C1 segment of cervical spinal cord (tissue), 14 donors: Measurements from ENCODE around the gene TFAP2E.
A peak's percentile ranks its signal among the peaks of the same experiment; 100 is the strongest.

ENCODE experiments used
- DNase-seq, 14 donors: peaks; one replicate each; lab custom pipeline; 2025; lab: John Stamatoyannopoulos, UW

Gene TFAP2E

GRCh38 chr1:35594005-35594760 is 21.1 kb downstream of the TFAP2E start:
- DNase-seq, result no peak

DNA sequence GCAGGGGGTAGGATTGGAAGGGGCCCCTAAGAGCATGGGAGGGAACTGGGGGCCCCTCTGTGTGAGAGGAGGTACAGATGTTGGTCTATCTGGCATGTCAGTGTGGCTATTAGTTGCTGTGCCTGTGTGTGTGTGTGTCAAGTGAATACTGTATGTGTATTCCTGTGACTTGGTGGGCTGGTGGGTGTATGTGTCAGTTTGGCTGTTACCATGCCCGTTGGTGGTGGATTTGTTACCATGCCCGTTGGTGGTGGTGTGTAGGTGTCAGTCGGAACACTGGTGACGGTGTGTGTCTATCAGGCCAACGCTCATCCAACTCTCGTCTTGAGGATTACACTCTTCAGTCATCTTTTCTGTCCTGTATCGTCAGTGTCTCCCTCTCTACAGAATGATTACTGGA is 22.6 kb downstream of the TFAP2E start:
- no peak for DNase-seq

DNA sequence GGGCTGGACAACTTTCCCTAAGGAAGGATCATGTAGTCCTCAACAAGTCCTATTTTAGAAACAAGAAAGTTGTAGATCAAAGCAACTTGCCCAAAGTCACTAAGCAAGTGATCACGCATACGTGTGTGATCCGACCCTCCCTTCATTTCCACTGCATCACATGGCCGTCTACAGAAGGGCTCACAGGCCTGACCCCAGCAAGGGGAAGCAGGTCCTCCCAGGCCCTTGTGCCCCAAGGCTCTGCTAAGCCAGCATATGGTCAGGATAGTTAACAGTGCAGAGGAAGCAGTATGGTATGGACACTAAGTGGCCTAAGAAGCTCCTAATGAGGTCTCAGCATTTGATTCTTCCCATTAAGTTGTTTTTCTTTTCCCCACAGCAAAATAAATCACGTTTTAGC is 24.8 kb downstream of the TFAP2E start:
- no peak for DNase-seq

GRCh38 chr1:35598895-35599294 is 25.8 kb downstream of the TFAP2E start:
- DNase-seq, result no peak

DNA sequence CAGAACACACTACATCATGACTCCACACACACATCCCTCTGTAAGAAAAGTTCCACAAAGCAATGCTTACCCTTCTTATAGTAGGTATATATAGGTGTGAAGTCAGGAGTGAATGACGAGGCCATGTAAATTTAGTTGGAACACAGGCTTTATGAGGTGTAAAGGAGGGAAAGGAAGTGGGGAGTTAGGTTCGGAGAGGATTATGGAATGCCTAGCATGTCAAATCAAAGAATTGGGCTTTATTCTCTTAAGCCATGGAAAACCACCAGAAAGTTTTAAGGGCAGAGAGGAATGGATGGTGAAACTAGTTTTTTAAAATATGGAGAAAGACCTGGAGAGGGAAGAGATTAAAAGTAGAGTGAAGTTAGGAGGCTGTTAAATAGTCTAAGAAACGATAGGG is 26.3 kb downstream of the TFAP2E start:
- DNase-seq, result no peak

DNA sequence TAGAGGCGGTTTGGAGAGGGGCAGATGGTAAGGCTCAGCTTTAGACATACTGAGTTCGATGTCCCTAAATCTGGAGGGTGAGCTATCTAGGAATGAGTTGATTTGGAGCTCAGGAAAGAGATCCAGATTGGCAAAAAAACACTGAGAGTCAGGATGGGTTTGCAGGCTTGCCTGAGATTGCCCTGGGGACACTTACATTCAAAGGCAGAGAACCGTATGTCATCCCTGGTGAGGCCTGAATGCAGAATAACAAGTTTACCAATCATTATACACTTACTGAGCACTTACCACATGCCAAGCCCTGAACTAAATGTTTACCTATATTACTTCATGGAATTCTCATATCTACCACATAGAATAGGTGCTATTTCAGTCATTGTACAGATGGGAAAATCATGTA is 27.5 kb downstream of the TFAP2E start:
- DNase-seq, result no peak

- peak in 4 of 14 donors; percentile 8 to 30 (median 19) for DNase-seq
Observed at GRCh38 chr1:35603468-35603867, 30.4 kb downstream of the TFAP2E start.

- DNase-seq, result no peak
Observed at GRCh38 chr1:35603941-35604340, 30.8 kb downstream of the TFAP2E start.

DNA sequence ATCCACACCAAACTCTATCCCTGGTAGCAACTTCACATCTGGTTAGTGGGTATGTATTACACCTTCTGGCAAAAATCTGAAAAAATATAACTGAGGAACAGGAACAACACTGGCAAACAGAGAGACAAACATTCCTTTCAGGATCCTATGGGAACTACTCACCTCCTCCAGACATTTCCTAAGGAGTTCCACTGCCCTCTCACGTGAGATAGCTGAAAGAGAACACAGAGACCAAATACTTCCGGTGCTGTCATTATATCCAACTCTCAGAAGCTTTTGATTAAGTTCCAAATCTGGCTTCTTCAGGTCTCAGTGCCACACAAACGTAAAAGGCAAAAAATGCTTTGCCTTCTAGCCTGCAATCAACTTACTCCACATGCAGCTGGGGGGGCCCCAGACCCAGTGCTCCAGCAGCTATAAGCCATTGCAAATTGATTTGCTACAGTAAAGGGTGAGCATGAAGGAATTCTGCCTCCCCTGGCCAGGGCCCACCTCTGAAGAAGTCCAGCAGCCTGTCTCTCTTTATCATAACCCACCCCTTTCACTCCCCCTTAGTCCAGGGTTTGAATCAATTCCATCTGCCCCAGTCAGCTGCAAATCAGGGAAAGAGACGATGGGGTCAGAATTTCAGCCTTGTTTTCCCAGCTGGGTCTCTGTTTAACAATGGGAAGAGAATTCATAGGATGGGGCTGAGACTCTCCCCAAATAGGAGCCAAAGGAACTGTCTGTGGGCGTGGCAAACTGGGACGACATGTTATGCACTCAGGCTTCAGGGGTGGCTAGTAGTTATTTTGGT is 32.2 kb downstream of the TFAP2E start:
- no peak for DNase-seq

DNA sequence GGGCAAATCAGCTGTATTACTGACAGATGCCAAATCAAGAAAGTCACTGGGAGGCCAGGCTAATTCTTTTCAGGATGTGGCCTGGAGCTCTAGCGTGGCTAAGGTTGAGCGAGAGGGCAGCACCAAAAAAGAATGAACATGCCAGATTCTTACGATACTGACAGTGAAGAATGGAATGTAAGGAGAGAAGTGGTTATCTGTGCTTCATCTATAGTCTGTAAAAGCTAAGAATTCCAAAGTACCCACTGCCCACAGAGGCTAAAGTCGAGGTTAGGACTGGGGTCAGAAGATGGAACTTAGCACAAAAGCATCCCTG is 32.7 kb downstream of the TFAP2E start:
- no peak for DNase-seq

DNA sequence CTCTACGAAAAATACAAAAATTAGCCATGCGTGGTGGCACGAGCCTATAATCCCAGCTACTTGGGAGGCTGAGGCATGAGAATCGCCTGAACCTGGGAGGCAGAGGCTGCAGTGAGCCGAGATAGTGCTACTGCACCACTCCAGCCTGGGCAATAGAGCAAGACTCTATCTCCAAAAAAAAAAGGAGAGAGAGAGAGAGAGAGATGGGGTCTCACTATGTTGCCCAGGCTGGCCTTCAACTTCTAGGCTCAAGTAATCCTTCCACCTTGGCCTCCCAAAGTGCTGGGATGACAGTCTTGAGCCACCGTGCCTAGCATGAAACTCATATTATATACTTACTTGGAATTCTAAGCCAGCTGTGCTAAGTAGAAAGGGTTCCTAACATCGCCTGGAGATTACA is 38.5 kb downstream of the TFAP2E start:
- DNase-seq, result no peak

DNA sequence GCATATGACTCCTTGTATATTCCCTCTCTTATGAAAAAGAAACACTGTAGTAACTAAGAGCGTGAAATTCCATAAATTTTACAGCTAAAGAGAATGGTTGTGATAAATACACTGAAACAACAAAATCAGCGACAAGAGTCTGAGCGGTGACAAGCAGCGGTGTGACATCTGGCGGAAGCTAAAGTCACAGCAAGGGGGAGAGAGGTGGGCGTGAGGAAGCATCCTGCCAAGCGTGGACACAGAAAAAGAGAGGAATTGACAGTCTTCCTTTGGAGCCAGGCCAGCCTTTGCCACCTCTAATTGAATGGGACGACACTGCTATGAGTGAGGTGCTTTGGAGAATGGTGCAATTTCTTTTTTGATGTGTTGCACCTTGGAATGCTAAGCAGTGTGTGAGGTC is 42.3 kb downstream of the TFAP2E start:
- no peak for DNase-seq

GRCh38 chr1:35619237-35620121 is 46.4 kb downstream of the TFAP2E start:
- no peak for DNase-seq

DNA sequence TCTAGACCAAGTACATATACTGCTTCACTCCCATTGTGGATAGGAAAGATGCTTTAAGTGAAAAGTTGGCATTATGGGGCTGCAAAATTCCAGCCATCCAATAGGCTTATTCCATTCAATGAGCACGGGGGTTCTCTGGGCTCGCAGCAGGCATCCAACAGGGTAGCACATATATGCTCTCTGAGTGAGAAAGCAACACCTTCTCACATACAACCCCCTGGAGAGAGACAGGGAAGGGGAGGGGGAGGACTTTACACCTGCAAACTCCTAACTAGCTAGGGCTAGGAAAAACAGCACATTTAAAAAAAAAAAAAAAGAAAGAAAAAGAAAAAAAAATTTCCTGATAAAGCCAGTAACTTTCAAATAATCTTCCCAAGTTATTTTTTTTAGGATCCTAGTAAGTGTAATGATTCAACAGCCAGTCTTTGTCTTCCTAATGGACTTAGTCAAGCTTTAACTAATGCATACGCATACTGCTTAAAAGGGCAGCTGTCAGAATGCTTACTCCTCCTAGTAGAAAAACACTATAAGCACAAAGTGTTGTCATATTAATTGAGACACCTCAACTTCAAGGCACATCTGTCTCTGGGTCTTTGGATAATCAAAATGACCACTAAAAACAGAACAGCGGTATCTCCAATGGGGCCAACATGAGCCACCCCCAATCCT is 49.5 kb downstream of the TFAP2E start:
- no peak for DNase-seq

- DNase-seq, result no peak
Observed at GRCh38 chr1:35623832-35624231, 50.7 kb downstream of the TFAP2E start.

GRCh38 chr1:35629051-35629450 is 55.9 kb downstream of the TFAP2E start:
- no peak for DNase-seq

GRCh38 chr1:35631396-35631795 is 58.3 kb downstream of the TFAP2E start:
- no peak for DNase-seq

DNA sequence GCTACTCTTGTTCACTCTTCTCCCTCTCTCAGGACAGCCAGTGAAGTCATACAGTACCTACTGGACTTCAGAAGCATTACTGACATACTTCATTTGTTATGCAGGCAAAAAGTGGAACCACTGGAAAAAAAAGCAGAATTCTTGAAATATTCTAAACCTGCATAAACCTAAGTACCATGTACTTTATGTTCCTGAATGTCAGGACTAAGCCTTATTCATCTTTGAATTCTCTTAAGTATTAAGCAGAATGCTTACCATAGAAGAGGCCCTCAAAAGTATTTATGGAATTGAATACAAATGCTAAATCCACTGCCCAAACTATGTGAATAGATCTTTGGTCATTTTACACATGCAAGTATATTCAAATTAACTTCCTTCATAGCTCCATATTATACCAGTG is 60.4 kb downstream of the TFAP2E start:
- DNase-seq, result no peak

DNA sequence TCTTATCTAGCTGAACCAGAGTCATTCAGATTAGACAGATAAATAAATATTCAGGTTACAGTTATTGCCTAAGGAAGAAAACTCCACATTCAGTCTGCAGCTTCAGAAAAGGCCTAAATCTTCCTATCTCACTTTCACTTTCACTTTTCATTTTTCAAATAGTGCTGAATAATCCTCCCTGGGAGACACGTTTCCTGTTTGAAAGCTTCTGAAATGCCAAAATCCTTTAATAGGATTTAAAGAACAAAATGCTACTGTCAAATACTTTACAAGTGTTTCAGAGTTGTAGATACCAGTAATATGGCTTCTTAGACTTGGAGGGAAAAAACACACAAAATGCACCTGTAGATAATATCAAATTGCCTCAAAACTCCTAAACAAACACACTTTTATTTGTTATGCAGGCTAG is 64.3 kb downstream of the TFAP2E start:
- no peak for DNase-seq

GRCh38 chr1:35640380-35641232 is 67.5 kb downstream of the TFAP2E start:
- peak in 1 of 14 donors; percentile 40 for DNase-seq
